Peyer's patch (tissue), 4 donors: ENCODE data around the gene ABCA7.

Experiments
- POLR2A ChIP-seq, 2 donors: fragments of 450-650 bp; IDR thresholded peaks; one replicate each; pipeline ENCODE4 v1.5.1; 2017; ENCODE audit warnings: antibody characterized with exemption in 2 of 2, mild to moderate bottlenecking in 2 of 2, moderate library complexity in 2 of 2
- TF ChIP-seq, protein P1 (sequence below), 6 experiments: fragments of 450-650 bp in 4 of 6; fragments of 200-600 bp in 2 of 6; sonication (generic) in 1 of 6; IDR thresholded peaks; one replicate each; pipeline ENCODE4 v1.5.1; 2017 to 2019; ENCODE audit warnings: antibody characterized with exemption in 6 of 6, mild to moderate bottlenecking in 3 of 6, moderate library complexity in 1 of 6

DNA sequence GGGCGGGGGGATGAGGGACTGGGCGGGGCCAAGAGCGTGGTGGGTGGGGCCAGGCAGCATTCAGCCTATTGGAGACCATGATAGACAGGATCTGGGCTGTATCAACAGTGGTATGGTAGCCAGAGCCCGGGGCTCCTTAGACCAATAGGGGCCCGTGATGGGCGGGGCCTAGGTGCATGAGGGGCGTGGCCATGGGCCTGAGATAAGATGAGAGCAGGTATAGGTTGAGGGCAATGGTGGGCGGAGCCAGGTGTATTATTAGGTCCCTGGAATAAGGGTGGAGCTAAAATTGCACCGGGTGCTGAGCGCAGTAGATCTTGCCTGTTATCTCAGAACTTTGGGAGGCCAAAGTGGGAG is 5.3 kb downstream of the ABCA7 start:
- TF ChIP-seq, protein P1, sequence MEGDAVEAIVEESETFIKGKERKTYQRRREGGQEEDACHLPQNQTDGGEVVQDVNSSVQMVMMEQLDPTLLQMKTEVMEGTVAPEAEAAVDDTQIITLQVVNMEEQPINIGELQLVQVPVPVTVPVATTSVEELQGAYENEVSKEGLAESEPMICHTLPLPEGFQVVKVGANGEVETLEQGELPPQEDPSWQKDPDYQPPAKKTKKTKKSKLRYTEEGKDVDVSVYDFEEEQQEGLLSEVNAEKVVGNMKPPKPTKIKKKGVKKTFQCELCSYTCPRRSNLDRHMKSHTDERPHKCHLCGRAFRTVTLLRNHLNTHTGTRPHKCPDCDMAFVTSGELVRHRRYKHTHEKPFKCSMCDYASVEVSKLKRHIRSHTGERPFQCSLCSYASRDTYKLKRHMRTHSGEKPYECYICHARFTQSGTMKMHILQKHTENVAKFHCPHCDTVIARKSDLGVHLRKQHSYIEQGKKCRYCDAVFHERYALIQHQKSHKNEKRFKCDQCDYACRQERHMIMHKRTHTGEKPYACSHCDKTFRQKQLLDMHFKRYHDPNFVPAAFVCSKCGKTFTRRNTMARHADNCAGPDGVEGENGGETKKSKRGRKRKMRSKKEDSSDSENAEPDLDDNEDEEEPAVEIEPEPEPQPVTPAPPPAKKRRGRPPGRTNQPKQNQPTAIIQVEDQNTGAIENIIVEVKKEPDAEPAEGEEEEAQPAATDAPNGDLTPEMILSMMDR (IDR thresholded peaks at IDR 0.05), result no peak
- no peak for TF ChIP-seq POLR2A (IDR thresholded peaks at IDR 0.05)
